Sigmoid colon (tissue), 7 donors: Measurements from ENCODE around the gene PLEKHA1. TPM values are rescaled to one million over a fixed set of nuclear protein-coding genes. Genes with fewer than 3 reads are reported as not detected.
A peak's percentile ranks its signal among the peaks of the same experiment; 100 is the strongest.

Experiments
- DNase-seq: peaks from one replicate; pipeline ENCODE4 v3.0.0-alpha.2; 2019
- H3K27ac ChIP-seq, 4 donors: fragments of 200-600 bp; sonication (generic); one replicate each; pipeline ENCODE4 v1.5.1; 2016 to 2019; ENCODE audit warnings: mild to moderate bottlenecking in 1 of 4
- H3K27me3 ChIP-seq, 3 donors: fragments of 200-600 bp; sonication (generic); one replicate each; pipeline ENCODE4 v1.5.1; 2019; ENCODE audit warnings: mild to moderate bottlenecking in 1 of 3
- H3K36me3 ChIP-seq, 4 donors: fragments of 200-600 bp; sonication (generic); one replicate each; pipeline ENCODE4 v1.5.1; 2016 to 2019
- H3K4me1 ChIP-seq, 4 donors: fragments of 200-600 bp; sonication (generic); one replicate each; pipeline ENCODE4 v1.5.1; 2017 to 2019
- H3K4me3 ChIP-seq, 4 donors: fragments of 200-600 bp; sonication (generic); one replicate each; pipeline ENCODE4 v1.5.1; 2017 to 2019; ENCODE audit warnings: mild to moderate bottlenecking in 2 of 4, moderate library complexity in 1 of 4
- H3K9me3 ChIP-seq, 4 donors: fragments of 200-600 bp in 3 of 4; sonication (generic) in 3 of 4; one replicate each; pipeline versions ENCODE4 v1.5.1 to v1.6.1; 2013 to 2019
- EP300 ChIP-seq, 4 donors: sonication (generic); formaldehyde crosslinking; IDR thresholded peaks; one replicate each; pipeline ENCODE4 v1.6.1; 2017; ENCODE audit warnings: antibody characterized with exemption in 4 of 4
- POLR2A ChIP-seq, 2 donors: fragments of 450-650 bp; IDR thresholded peaks; one replicate each; pipeline ENCODE4 v1.6.1; 2016; ENCODE audit warnings: antibody characterized with exemption in 2 of 2, mild to moderate bottlenecking in 2 of 2, moderate library complexity in 2 of 2
- POLR2AphosphoS5 ChIP-seq, 4 donors: sonication (generic); formaldehyde crosslinking; IDR thresholded peaks; one replicate each; pipeline ENCODE4 v1.6.1; 2017; ENCODE audit warnings: antibody characterized with exemption in 4 of 4
- whole genome bisulfite sequencing, 2 donors: extraction: QIAGEN DNeasy Blood & Tissue Kit; methylation state at CpG; one replicate each; pipeline ENCODE4 v1.1.7; 2013; 5-methylcytosine and 5-hydroxymethylcytosine counted together
- intact Hi-C: fragments of 100-400 bp; cut with DNase I; formaldehyde crosslinking; loops from one replicate; pipeline ENCODE4 v1.15.1; 2023
- polyA plus RNA-seq, 3 donors: library from polyadenylated mRNA; stranded (reverse); fragments of 200-250 nt; gene quantifications; one replicate each; pipeline ENCODE4 v1.2.3, GENCODE V29; 2013
- total RNA-seq, 4 donors: library from RNA; depleted of rRNA; stranded (reverse); fragments of >200 nt; gene quantifications; one replicate each; pipeline ENCODE4 v1.1.0, GENCODE V29; 2016
- TF ChIP-seq, protein P1 (sequence below), 4 experiments: fragments of 450-650 bp in 3 of 4; fragments of 200-600 bp in 1 of 4; IDR thresholded peaks; one replicate each; pipeline ENCODE4 v1.5.1; 2016 to 2019; ENCODE audit warnings: antibody characterized with exemption in 4 of 4, mild to moderate bottlenecking in 3 of 4, moderate library complexity in 2 of 4
- donor health status: healthy with polysubstance abuse.
- donor health status: Bipolar disorder and iron deficiency.
- donor health status: healthy.

The PLEKHA1 gene
- total and polyA plus RNA-seq, 7 donors: 20.9 to 53.2 (median 38.4) TPM

DNA sequence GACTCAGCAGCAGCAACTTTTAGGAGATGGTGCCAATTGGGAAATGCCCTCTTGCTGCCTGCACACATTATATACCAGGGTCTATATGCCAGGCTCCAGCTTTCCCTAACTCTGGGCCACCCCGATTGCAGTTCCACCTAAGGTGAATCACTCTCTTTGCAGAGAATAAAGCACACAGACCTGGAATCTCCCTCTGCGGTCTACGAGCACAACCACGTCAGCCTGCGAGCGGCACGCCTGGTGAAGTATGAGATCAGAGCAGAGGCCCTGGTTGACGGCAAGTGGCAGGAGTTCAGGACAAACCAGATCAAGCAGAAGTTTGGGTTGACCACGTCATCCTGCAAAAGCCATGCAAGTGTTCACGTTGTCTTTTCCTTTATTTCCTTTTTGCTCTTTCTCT is 38.2 kb upstream of the PLEKHA1 start:
- Histone ChIP-seq H3K27me3 (no peaks in the 10 kb centered on the region), H3K27ac (no peak overlapping the region), H3K9me3 (no peaks in the 10 kb centered on the region), H3K36me3 (no peaks in the 10 kb centered on the region), H3K4me1 (peaks cover 0 to 30% (median 18%) of the 10 kb centered on the region in 4 donors), H3K4me3 (no peak overlapping the region)
- DNase-seq: no peak
- TF ChIP-seq POLR2A (IDR thresholded peaks at IDR 0.05) (no peak), EP300 (IDR thresholded peaks at IDR 0.05) (no peak), POLR2AphosphoS5 (IDR thresholded peaks at IDR 0.05) (no peak)
- TF ChIP-seq, protein P1, sequence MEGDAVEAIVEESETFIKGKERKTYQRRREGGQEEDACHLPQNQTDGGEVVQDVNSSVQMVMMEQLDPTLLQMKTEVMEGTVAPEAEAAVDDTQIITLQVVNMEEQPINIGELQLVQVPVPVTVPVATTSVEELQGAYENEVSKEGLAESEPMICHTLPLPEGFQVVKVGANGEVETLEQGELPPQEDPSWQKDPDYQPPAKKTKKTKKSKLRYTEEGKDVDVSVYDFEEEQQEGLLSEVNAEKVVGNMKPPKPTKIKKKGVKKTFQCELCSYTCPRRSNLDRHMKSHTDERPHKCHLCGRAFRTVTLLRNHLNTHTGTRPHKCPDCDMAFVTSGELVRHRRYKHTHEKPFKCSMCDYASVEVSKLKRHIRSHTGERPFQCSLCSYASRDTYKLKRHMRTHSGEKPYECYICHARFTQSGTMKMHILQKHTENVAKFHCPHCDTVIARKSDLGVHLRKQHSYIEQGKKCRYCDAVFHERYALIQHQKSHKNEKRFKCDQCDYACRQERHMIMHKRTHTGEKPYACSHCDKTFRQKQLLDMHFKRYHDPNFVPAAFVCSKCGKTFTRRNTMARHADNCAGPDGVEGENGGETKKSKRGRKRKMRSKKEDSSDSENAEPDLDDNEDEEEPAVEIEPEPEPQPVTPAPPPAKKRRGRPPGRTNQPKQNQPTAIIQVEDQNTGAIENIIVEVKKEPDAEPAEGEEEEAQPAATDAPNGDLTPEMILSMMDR (IDR thresholded peaks at IDR 0.05): no peak
- WGBS, 2 donors: 92 to 93% methylated on average over 10 of the region's 10 CpGs
- intact Hi-C loops: no loop called here

DNA sequence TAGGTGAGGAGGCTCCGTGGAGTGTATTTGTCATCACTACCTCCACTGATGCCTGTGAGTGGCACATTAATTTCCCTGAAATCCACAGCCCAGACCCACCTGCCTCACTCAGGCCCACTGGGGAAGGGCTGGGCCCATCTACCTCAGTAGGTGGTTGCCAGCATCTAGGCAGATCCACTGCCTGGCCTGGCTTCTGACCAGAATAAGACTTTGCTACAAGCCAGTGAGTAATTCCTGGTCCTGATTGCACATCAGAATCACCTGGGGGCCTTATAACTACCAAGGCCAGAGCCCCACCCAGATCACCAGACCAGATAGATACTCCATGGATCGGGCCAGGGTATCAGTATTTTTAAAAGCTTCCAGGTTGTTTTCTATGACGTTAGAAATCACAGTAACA is 37.5 kb upstream of the PLEKHA1 start:
- 85 to 88% methylated on average over 3 of the region's 3 CpGs for WGBS, 2 donors

DNA sequence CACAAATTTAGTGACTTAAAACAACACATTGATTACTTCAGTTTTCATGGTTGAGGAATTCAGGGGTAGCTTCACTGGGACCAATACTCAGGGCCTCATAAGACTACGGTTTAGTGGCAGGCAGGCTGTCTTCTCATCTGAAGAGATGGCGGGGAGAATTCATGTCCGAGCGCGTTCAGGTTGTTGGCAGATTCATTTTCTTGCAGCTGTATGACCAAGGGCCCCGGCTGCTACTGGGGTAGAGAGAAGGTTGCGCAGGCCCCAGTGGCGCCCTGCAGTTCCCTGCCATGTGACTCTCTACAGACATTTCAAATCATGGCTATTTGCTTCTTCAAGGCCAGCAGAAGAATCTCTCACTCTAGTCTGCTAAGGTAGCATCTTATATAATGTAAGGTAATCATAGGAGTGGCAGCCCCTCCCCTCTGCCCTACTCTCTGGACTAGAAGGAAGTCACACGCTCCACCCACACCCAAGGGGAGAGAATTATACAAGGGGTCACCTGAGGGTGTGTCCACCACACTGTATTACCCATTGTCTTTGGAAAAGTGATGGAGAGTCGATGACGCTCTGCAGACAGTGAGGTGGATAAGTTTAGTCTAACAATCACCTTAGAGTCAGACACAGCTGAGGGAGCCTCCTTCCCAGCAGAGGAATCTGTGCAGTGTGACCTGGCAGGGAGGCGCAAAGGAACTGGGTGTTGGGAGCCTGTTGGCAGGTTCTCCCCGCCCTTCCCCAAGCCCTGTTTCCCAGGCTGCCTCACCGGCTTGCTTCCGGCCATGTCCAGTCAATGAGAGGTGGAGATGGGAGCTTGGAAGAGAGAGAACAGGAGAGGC is 35.7 kb upstream of the PLEKHA1 start:
- 54 to 82% methylated on average over 15 of the region's 15 CpGs for WGBS, 2 donors
- H3K27me3 ChIP-seq: no peaks in the 10 kb centered on the region
- intact Hi-C loops: no loop called here
- peak overlapping the region in 1 of 4 donors; percentile 87 for H3K27ac ChIP-seq
- DNase-seq: no peak
- H3K9me3 ChIP-seq: no peaks in the 10 kb centered on the region
- peaks cover 0 to 49% (median 37%) of the 10 kb centered on the region in 4 donors for H3K4me1 ChIP-seq
- no peak for TF ChIP-seq EP300 (IDR thresholded peaks at IDR 0.05)
- H3K4me3 ChIP-seq: no peak overlapping the region
- no peaks in the 10 kb centered on the region for H3K36me3 ChIP-seq

More for the DNA sequence above, 37.5 kb upstream of the PLEKHA1 start:
- no peak for DNase-seq
- Histone ChIP-seq H3K27ac (no peak overlapping the region), H3K27me3 (no peaks in the 10 kb centered on the region), H3K9me3 (no peaks in the 10 kb centered on the region), H3K36me3 (no peaks in the 10 kb centered on the region), H3K4me3 (no peak overlapping the region), H3K4me1 (peaks cover 0 to 36% (median 24%) of the 10 kb centered on the region in 4 donors)
- TF ChIP-seq EP300 (IDR thresholded peaks at IDR 0.05): no peak
- TF ChIP-seq POLR2AphosphoS5 (IDR thresholded peaks at IDR 0.05): no peak
- no peak for TF ChIP-seq POLR2A (IDR thresholded peaks at IDR 0.05)
- TF ChIP-seq, protein P1 (IDR thresholded peaks at IDR 0.05): no peak
- intact Hi-C loops: no loop called here

DNA sequence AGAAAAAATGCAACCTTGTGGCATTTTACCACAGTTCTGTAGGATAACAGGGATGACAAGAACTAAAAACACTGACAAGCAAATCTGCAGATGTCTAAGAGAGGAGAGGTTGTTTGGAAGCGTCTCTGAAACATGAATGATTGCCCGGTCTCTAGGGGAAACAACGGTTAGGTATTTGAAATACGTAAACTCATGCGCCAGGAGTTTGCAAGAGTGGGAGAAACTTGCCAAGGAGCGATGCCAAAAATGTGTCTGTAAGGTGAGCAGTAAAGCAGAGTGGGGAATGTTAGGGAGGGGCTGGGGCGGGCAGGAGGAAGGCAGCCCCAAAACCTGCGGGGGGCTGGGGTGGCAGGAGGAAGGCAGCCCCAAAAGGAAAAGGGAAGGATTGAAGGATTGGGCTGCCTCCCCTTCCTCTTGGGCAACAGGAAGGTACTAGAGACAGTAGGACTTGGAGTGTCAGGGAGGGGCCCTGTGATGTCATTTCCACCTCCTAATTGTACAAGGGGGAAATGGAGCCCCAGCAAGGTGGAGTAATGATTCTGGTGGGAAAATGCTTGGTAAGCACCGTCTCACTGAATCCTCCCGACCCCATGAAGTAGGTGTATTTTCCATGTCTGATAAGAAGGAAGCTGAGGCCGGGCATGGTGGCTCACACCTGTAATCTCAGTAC is 33.2 kb upstream of the PLEKHA1 start:
- H3K4me3 ChIP-seq: no peak overlapping the region
- no peak for DNase-seq
- 79 to 91% methylated on average over 11 of the region's 11 CpGs for WGBS, 2 donors
- no peaks in the 10 kb centered on the region for H3K27me3 ChIP-seq
- H3K9me3 ChIP-seq: no peaks in the 10 kb centered on the region
- intact Hi-C loops: loop anchor here (2.0 kb wide), 1 partner anchor 42 kb away; no protein-coding TSS in a partner anchor
- H3K4me1 ChIP-seq: peaks cover 0 to 55% (median 37%) of the 10 kb centered on the region in 4 donors
- no peaks in the 10 kb centered on the region for H3K36me3 ChIP-seq
- peak overlapping the region; percentile 51 to 87 (median 75) for H3K27ac ChIP-seq
- TF ChIP-seq POLR2AphosphoS5 (IDR thresholded peaks at IDR 0.05): peak in 2 of 4 donors; percentile 32 to 43
- no peak for TF ChIP-seq POLR2A (IDR thresholded peaks at IDR 0.05)

DNA sequence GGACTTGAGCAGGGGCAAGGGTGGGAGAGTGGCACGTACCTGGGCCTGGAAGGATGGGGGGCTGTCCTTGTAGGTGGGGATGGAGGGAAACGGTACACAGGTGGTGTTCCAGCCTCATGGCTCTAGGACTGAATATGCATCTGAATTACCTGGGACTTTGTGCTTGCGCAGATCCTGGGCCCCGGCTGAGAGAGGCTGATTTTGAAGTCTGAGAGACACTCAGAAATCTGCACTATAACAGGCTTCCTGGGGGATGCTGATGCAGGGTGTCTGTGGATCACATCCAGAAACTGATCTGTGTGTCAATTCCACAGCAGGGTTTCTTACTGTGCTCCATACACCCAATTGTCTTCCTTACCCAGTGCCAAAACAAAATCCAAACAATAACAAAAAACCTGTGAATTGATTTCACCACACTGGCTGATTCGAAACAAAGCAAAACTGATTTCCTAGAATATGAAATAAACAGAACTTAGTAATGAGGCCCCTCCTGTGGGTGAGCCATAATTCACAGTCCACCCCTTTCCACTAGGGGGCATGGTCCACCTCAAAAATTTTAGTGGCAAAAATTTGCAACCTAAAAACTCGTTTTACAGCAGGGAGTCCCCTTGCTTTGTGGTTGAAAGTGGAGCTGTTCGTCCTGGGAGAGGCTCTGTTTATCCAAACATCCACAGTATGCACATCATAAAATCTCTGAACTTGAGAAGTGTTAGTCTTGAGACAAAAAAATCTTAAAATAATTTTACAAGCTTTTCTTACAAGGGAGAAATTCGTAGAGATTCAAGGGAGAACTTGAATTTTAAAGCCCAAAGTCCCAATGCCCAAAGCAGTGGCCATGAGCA is 32.0 kb upstream of the PLEKHA1 start:
- Histone ChIP-seq H3K4me1 (peaks cover 0 to 55% (median 37%) of the 10 kb centered on the region in 4 donors), H3K27ac (peak overlapping the region; percentile 51 to 87 (median 75)), H3K27me3 (no peaks in the 10 kb centered on the region), H3K36me3 (no peaks in the 10 kb centered on the region), H3K9me3 (no peaks in the 10 kb centered on the region), H3K4me3 (no peak overlapping the region)
- DNase-seq: no peak
- intact Hi-C loops: loop anchor here (1.0 to 2.0 kb wide), 2 partner anchors 90 to 224 kb away; no protein-coding TSS in a partner anchor
- TF ChIP-seq POLR2A (IDR thresholded peaks at IDR 0.05) (no peak), POLR2AphosphoS5 (IDR thresholded peaks at IDR 0.05) (peak in 1 of 4 donors; percentile 7)
- TF ChIP-seq, protein P1 (IDR thresholded peaks at IDR 0.05): peak; percentile 51 to 78 (median 72)
- 62 to 63% methylated on average over 8 of the region's 8 CpGs for WGBS, 2 donors
